HuH-7 (cell line): ENCODE results near the gene CD70.
"Not testable (repeated sequence)": the region's sequence is repeated elsewhere in the genome, so short reads cannot be mapped to it uniquely, and the experiment has no call there.

Experiments used
- DNase-seq: peaks from one replicate; pipeline ENCODE4 v3.0.0; 2011; ENCODE audit warnings: low spot score

The CD70 gene, protein sequence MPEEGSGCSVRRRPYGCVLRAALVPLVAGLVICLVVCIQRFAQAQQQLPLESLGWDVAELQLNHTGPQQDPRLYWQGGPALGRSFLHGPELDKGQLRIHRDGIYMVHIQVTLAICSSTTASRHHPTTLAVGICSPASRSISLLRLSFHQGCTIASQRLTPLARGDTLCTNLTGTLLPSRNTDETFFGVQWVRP

GRCh38 chr19:6590827-6591319 lies at the start of gene CD70:
Gene CD70 (minus strand): TSS chr19:6591150. CDS start chr19:6591002, 148 bp downstream.
- DNase-seq: no peak

DNA sequence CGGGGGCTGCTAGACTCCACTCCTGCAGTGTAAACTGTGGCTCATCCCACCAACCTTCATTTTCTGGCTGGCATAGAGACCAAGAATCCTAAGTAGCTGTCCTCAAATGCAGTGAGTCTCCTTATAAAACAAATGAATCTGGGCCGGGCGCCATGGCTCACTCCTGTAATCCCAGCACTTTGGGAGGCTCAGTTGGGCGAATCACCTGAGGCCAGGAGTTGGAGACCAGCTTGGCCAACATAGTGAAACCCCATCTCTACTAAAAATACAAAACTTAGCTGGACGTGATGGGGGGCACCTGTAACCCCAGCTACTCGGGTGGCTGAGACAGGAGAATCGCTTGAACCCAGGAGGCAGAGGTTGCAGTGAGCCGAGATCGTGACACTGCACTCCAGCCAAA lies 49.4 kb upstream of the CD70 start:
- not testable (repeated sequence) for DNase-seq

- no peak for DNase-seq
Measured at GRCh38 chr19:6639439-6639838, 48.5 kb upstream of the CD70 start.

GRCh38 chr19:6633456-6633813 lies 42.5 kb upstream of the CD70 start:
- DNase-seq: not testable (repeated sequence)

- DNase-seq: not testable (repeated sequence)
Measured at GRCh38 chr19:6632747-6633455, 42.0 kb upstream of the CD70 start.

- DNase-seq: peak; percentile 19
Measured at GRCh38 chr19:6632002-6632621, 41.2 kb upstream of the CD70 start.

- no peak for DNase-seq
Measured at GRCh38 chr19:6626764-6627163, 35.8 kb upstream of the CD70 start.

DNA sequence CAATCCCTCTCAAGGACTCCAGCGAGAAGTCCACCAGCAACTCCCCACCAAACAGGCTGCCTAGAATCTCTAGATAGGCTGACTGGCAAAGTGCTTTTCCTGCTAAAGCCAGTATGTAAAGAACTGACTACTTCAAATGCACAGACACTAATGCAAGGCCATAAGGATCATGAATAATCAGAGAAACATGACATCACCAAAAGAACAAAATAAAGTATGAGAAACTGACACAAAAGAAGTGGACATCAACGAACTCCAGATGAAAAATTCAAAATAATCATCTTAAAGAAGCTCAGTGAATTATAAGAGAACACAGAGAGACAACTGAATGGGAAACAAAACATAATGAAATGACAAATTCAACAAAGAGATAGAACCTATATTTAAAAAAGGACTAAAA lies 26.4 kb upstream of the CD70 start:
- no peak for DNase-seq

DNA sequence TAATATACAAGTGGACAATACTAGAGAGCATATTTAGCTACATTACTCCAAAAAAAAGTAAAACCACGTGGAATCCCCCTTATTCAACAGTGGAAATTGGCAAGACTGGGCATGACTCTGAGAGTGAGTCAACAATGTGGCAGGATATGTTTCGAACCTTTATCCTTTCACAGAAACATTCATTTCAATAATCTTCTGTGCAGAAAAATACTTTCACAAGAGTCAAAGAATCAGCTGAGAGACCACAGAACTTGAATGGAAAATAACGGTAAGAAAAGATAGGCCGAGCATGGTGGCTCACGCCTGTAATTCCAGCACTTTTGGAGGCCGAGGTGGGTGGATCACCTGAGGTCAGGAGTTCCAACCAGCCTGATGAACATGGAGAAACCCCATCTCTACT lies 25.1 kb upstream of the CD70 start:
- no peak for DNase-seq

DNA sequence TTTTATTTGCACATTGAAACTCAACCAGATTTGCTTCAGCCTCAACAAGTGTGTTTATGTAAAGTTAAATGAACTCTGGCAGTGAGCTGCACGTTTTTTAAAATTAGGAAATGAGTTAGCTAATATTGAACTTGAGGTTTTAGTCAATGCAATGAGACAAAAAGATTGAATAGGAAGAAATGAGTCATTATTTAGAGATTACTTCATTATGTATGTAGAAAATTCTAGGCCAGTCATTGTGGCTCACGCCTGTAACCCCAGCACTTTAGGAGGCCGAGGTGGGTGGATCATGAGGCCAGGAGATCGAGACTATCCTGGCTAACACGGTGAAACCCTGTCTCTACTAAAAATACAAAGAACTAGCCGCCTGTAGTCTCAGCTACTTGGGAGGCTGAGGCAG lies 22.8 kb upstream of the CD70 start:
- no peak for DNase-seq

- no peak for DNase-seq
Measured at GRCh38 chr19:6610934-6611852, 20.2 kb upstream of the CD70 start.

- DNase-seq: no peak
Measured at GRCh38 chr19:6608940-6609339, 18.0 kb upstream of the CD70 start.

- DNase-seq: not testable (repeated sequence)
Measured at GRCh38 chr19:6608146-6608545, 17.2 kb upstream of the CD70 start.

- not testable (repeated sequence) for DNase-seq
Measured at GRCh38 chr19:6606276-6607070, 15.5 kb upstream of the CD70 start.

DNA sequence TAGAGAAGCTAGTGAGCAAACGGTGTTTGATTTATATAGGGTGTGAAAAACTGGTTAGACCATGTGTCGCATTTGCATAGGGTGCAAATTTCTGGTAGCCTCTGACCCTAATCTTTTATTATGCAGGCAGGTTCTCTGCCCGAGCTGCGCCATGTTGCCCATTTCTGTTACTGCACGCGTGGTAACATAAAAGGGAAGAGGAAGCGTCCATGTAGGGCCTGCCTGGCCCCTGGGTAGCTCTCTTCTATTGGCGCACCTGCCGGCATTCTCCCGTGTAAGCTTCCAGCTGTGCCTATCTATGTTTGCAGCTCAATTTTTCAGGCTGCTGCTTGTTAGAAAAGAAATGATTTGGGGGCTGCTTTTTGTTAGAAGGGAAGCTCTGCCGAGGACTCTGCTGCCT lies 14.0 kb upstream of the CD70 start:
- no peak for DNase-seq

- no peak for DNase-seq
Measured at GRCh38 chr19:6602729-6603114, 11.8 kb upstream of the CD70 start.

DNA sequence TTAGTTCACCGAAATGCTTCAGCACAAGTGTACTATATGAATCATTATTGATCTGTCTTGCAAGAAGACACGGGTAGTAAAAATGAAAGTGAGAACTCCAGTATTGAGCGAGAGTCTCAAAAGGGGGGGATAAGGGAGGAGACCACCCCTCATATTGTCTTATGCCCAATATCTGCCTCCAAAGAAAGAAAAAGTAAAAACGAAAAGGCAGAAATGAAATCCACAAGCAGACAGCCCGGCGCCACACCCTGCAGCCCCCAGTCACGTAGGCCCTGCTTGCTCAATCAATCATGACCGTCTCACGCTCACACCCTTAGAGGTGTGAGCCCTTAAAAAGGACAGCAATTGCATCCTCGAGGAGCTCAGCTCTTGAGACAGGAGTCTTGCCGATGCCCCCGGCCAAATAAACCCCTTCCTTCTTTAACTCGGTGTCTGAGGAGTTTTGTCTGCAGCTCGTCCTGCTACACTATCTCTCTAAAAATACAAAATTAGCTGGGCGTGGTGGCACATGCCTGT lies 10.6 kb upstream of the CD70 start:
- DNase-seq: not testable (repeated sequence)

DNA sequence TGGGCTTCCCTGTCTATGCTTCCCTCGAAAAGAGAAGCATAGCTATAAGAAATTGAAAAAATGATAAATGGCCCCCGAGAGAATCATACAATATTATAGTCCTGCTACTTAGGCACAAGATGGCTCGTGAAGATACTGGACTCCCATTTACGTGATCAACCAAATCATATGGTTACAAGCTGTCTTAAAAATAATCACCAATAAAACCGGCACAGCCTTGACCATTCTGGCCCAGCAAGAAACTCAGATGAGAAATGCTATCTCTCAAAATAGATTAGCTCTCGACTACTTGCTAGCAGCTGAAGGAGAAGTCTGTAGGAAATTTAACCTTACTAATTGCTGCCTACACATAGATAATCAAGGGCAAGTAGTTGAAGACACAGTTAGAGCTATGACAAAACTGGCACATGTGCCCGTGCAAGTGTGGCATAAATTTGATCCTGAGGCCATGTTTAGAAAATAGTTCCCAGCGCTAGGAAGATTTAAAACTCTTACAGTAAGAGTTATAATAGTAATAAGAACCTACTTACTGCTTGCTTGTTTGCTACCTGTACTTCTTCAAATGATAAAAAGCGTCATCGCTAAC lies 10.1 kb upstream of the CD70 start:
- DNase-seq: not testable (repeated sequence)

- DNase-seq: no peak
Measured at GRCh38 chr19:6599866-6600454, 9.0 kb upstream of the CD70 start.

DNA sequence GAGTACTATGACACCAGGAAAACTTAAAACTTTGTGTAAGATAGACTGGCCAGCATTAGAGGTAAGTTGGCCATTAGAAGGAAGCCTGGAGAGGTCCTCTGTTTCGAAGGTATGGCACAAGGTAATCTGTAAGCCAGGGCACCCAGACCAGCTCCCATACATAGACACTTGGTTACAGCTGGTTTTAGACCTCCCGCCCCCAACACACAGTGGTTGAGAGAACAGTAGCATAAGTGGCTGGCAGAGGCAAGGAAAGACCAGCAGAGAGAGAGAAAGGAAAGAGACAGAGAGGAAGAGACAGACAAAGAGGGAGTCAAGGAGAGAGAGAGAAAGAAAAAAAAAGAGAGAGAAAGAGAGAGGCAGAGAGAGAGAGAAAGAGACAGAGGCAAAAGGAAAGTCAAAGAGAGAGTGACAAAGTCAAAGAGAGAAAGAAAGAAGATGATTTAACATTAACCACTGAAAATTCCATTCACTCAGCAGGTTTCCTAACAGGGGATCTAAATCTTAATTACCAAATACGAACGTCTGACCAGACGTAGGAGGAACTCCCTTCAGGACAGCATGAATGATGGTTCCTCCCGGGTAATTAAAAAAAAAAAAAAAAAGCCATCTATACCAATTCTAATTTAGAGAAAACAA lies 7.4 kb upstream of the CD70 start:
- not testable (repeated sequence) for DNase-seq
